D341Med (cell line): Measurements from ENCODE around the gene SAC3D1.
A peak's percentile ranks its signal among the peaks of the same experiment; 100 is the strongest.
"Not testable (repeated sequence)": the region's sequence is repeated elsewhere in the genome, so short reads cannot be mapped to it uniquely, and the experiment has no call there.

Experiments
- DNase-seq: peaks from one replicate; pipeline ENCODE4 v3.0.0; 2012; ENCODE audit warnings: low spot score

The SAC3D1 gene

GRCh38 chr11:65040847-65041622, at the start of gene SAC3D1:
Gene SAC3D1, plus strand, starts transcription at chr11:65041210. Its CDS starts 83 bp downstream, at chr11:65041293.
- peak; percentile 94 for DNase-seq

GRCh38 chr11:64994318-64994717, 46.7 kb upstream of the SAC3D1 start:
- no peak for DNase-seq

GRCh38 chr11:64996327-64996709, 44.7 kb upstream of the SAC3D1 start:
- DNase-seq, result no peak

- peak; percentile 85 for DNase-seq
These were observed 44.2 kb upstream of the SAC3D1 start, which contains the start of gene BATF2 for GRCh38 chr11:64996710-64997380. Gene BATF2, minus strand, starts transcription at chr11:64996971. Its CDS starts 57 bp downstream, at chr11:64996914.

- no peak for DNase-seq
These were observed 42.9 kb upstream of the SAC3D1 start for GRCh38 chr11:64998141-64998540.

- no peak for DNase-seq
These were observed 42.1 kb upstream of the SAC3D1 start for GRCh38 chr11:64998690-64999431.

GRCh38 chr11:64999478-64999877, 41.5 kb upstream of the SAC3D1 start:
- no peak for DNase-seq

GRCh38 chr11:65002706-65003105, 38.3 kb upstream of the SAC3D1 start:
- no peak for DNase-seq

GRCh38 chr11:65003282-65003681, 37.7 kb upstream of the SAC3D1 start:
- no peak for DNase-seq

- DNase-seq, result not testable (repeated sequence)
These were observed 37.0 kb upstream of the SAC3D1 start for GRCh38 chr11:65003968-65004367.

- DNase-seq, result no peak
These were observed 33.0 kb upstream of the SAC3D1 start for GRCh38 chr11:65008016-65008415.

- DNase-seq, result no peak
These were observed 32.1 kb upstream of the SAC3D1 start for GRCh38 chr11:65008873-65009272.

GRCh38 chr11:65013130-65013887, 27.7 kb upstream of the SAC3D1 start:
- peak; percentile 92 for DNase-seq

GRCh38 chr11:65013888-65014725, 26.9 kb upstream of the SAC3D1 start, which contains the start of gene ARL2:
Gene ARL2, plus strand, starts transcription at chr11:65014160. Its CDS starts 48 bp downstream, at chr11:65014208.
- DNase-seq, result peak; percentile 95

GRCh38 chr11:65014726-65015227, 26.2 kb upstream of the SAC3D1 start:
- DNase-seq, result no peak

- DNase-seq, result no peak
These were observed 24.3 kb upstream of the SAC3D1 start for GRCh38 chr11:65016705-65017104.

GRCh38 chr11:65017937-65018336, 23.1 kb upstream of the SAC3D1 start:
- DNase-seq, result no peak

GRCh38 chr11:65019824-65020223, 21.2 kb upstream of the SAC3D1 start:
- DNase-seq, result no peak

- DNase-seq, result no peak
These were observed 20.0 kb upstream of the SAC3D1 start for GRCh38 chr11:65021003-65021402.

GRCh38 chr11:65021509-65021908, 19.5 kb upstream of the SAC3D1 start:
- DNase-seq, result no peak

GRCh38 chr11:65023502-65023901, 17.5 kb upstream of the SAC3D1 start:
- DNase-seq, result not testable (repeated sequence)
